Measurements from ENCODE around the gene XPOT. TPM values are rescaled to one million over a fixed set of nuclear protein-coding genes. Genes with fewer than 3 reads are reported as not detected.
A peak's percentile ranks its signal among the peaks of the same experiment; 100 is the strongest.
"Not testable (repeated sequence)": the region's sequence is repeated elsewhere in the genome, so short reads cannot be mapped to it uniquely, and the experiment has no call there.

XPOT gene, protein sequence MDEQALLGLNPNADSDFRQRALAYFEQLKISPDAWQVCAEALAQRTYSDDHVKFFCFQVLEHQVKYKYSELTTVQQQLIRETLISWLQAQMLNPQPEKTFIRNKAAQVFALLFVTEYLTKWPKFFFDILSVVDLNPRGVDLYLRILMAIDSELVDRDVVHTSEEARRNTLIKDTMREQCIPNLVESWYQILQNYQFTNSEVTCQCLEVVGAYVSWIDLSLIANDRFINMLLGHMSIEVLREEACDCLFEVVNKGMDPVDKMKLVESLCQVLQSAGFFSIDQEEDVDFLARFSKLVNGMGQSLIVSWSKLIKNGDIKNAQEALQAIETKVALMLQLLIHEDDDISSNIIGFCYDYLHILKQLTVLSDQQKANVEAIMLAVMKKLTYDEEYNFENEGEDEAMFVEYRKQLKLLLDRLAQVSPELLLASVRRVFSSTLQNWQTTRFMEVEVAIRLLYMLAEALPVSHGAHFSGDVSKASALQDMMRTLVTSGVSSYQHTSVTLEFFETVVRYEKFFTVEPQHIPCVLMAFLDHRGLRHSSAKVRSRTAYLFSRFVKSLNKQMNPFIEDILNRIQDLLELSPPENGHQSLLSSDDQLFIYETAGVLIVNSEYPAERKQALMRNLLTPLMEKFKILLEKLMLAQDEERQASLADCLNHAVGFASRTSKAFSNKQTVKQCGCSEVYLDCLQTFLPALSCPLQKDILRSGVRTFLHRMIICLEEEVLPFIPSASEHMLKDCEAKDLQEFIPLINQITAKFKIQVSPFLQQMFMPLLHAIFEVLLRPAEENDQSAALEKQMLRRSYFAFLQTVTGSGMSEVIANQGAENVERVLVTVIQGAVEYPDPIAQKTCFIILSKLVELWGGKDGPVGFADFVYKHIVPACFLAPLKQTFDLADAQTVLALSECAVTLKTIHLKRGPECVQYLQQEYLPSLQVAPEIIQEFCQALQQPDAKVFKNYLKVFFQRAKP
- 50.5 and 69.4 TPM in 2 replicates for total RNA-seq (2014; rRNA removed; shearing (Covaris generic))

DNA sequence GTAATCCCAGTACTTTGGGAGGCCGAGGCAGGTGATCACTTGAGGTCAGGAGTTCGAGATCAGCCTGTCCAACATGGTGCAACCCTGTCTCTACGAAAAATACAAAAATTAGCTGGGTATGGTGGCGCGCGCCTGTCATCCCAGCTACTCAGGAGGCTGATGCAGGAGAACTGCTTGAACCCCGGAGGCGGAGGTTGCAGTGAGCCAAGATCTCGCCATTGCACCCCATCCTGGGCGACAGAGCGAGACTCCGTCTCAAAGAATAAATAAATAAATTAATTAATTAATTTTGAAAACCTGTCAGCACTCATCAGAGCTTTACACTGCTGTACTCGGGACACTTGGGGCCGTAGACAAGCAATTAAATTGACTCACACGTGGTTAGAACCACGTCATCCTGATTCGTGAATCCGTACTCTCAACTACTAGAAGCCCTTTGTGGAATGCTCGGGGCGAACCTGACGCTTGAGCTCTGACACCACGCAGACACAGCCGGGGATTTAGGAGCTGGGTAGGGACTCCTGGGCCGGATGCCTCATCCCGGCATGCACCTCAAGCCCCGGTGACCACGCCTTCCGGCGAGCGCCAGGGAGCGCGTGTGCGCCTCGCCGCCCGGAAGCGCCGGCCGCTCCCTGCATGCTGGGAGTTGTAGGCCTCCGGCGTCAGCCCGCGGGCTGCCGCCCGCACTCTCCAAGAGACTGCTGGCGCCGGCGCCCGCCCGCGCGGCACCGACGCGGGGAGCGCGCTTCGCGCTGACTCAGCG is at the start of gene XPOT:
Gene XPOT (plus strand): TSS at position 686 of the 763 bp plus-strand sequence. CDS start 5,644 bp downstream, outside the sequence.
- DNase-seq (ENCODE audit: low spot score): peak; percentile 95
- in situ Hi-C loops (cut with HindIII; ENCODE audit: low sequenced_read_pairs): no loop called here

DNA sequence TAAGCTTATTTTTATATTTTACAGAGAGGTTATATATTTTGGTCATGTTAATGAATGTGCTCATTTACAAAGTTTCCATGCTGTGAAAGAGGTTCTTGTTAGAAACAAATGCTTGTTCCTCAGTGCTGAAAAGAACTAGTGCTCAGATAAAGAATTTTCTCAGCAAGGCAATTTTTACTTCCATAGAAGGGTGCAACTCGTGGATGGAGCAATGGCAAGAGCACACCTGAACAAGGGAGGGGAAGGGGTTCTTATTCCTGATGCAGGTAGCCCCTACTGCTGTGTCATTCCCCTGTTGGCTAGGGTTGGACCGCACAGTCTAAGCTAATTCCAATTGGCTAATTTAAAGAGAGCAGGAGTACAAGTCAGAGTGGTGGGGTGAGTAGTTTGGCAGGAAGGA is 48.0 kb upstream of the XPOT start:
- in situ Hi-C loops (cut with HindIII; ENCODE audit: low sequenced_read_pairs); DNase-seq (ENCODE audit: low spot score): not testable (repeated sequence)

DNA sequence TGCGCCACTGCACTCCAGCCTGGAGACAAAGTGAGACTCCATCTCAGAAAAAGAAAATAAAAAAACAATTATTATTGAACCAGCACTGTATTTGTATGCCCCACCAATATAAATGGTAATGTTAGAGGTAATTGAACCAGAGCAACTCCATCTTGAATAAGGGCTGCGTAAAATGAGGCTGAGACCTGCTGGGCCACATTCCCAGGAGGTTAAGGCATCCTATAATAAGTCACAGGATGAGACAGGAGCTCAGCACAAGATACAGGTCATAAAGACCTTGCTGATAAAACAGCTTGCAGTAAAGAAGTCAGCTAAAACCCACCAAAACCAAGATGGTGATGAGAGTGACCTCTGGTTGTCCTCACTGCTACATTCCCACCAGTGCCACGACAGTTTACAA is 43.0 kb upstream of the XPOT start:
- DNase-seq (ENCODE audit: low spot score); in situ Hi-C loops (cut with HindIII; ENCODE audit: low sequenced_read_pairs): not testable (repeated sequence)

DNA sequence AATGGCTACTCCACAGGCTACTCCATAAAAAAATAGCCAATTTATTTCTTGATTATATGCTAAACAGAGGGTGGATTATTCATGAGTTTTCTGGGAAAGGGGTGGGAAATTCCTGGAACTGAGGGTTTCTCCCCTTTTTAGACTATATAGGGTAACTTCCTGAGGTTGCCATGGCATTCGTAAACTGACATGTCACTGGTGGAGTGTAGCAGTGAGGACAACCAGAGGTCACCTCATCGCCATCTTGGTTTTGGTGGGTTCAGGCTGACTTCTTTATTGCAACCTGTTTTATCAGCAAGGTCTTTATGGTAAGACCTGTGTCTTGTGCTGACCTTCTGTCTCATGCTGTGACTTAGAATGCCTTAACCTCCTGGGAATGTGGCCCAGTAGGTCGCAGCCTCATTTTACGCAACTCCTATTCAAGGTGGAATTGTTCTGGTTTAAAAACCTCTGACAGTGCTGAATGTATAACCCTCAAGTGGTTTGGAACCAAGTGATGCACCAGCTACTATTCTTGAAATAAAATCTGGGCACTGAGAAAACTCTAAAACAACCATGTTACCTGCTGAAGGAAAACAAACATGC is 41.4 kb upstream of the XPOT start:
- in situ Hi-C loops (cut with HindIII; ENCODE audit: low sequenced_read_pairs): no loop called here
- no peak for DNase-seq (ENCODE audit: low spot score)

DNA sequence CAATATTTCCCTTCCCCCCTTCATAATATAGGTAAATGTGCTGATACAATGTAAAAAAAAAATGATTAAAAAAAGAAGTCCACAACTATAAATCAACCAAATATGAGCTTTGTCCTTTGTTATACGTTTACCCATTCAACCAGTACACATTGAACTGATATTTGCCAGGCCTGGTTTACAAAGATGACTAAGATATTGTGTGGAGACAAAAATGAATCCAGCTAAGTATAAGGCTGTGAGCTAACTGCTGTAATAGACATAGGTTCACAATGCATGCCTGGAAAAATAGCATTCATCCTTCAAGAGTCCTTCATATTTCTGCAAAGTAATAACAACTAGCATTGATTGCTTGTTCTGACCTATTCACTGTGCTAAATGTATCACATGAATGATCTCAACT is 20.5 kb upstream of the XPOT start:
- no peak for DNase-seq (ENCODE audit: low spot score)

DNA sequence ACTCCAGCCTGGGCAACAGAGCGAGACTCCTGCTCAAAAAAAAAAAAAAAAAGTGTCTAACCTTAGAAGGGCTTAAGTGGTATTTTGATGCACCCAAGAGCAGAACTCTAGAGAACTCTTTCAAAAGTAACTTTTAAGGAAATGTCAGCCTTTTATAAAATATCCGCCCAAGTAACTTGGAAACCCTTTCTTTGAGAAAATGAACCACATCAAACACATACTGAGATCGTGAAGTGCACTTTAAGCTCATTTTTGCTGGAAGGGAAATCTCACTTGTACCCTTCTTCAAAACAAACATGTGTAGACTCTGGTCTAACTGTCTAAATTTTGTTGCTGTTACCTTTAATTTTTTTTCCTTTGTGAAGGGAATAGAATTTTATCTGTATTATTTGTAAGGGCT is 19.2 kb upstream of the XPOT start:
- in situ Hi-C loops (cut with HindIII; ENCODE audit: low sequenced_read_pairs): no loop called here
- DNase-seq (ENCODE audit: low spot score): no peak

More for the DNA sequence above, 20.5 kb upstream of the XPOT start:
- in situ Hi-C loops (cut with HindIII; ENCODE audit: low sequenced_read_pairs): no loop called here

DNA sequence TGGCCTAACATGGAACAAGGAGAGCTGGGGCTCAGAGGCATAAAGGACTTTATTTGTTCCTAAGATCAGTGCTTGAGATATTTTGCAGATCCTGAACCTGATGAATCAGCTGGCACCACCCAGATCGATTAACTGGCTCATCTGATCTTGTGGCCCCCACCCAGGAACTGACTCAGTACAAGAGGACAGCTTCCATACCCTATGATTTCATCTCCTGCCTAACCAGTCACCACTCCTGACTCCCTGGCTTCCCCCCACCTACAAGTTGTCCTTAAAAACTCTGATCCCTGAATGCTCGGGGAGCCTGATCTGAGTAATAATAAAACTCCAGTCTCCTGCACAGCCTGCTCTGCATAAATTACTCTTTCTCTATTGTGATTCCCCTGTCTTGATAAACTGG is 18.7 kb upstream of the XPOT start:
- no peak for DNase-seq (ENCODE audit: low spot score)
- in situ Hi-C loops (cut with HindIII; ENCODE audit: low sequenced_read_pairs): no loop called here

DNA sequence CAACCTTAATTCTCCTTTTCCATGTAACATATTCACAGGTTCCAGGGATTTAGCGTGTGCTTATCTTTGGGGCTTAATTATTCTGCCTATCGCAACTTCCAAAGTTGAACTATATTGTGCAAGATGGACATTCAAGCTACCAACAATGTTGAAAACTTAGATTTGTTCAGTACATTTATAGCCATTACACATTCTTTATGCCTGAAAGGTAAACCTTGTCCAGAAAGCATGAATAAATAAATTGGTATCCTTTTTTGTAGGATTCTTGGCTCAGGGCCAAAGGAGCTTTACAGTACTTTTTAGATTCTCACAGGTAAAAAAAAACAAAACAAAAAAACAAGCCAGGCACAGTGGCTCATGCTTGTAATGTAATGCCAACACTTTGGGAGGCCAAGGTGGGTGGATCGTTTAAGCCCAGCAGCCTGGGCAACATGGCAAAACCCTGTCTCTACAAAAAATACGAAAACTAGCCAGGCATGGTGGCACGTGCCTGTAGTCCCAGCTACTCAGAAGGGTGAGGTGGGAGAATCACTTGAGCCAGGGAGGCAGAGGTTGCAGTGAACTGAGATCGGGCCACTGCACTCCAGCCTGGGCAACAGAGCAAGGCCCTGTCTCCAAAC is 16.9 kb upstream of the XPOT start:
- no peak for DNase-seq (ENCODE audit: low spot score)
- in situ Hi-C loops (cut with HindIII; ENCODE audit: low sequenced_read_pairs): no loop called here

DNA sequence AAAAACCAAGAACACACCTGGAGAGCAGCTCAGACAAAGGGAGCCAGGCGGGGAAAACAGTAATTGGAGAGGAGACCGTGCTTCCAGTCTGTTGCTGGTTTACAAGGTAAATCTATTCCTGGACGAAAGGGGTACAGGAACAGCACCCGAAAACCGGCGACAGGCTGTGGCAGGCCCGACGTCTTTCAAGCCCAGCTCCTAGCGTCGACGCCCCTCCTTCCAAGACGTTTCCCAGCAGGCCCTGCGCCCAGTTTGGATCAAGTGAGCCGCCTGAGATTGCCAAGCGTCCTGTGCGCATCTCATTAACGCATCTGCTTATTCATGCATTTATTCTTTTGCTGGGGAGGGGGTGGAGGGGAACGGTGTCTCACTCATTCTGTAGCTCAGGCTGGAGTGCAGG is 15.0 kb upstream of the XPOT start:
- in situ Hi-C loops (cut with HindIII; ENCODE audit: low sequenced_read_pairs): no loop called here
- DNase-seq (ENCODE audit: low spot score): no peak

DNA sequence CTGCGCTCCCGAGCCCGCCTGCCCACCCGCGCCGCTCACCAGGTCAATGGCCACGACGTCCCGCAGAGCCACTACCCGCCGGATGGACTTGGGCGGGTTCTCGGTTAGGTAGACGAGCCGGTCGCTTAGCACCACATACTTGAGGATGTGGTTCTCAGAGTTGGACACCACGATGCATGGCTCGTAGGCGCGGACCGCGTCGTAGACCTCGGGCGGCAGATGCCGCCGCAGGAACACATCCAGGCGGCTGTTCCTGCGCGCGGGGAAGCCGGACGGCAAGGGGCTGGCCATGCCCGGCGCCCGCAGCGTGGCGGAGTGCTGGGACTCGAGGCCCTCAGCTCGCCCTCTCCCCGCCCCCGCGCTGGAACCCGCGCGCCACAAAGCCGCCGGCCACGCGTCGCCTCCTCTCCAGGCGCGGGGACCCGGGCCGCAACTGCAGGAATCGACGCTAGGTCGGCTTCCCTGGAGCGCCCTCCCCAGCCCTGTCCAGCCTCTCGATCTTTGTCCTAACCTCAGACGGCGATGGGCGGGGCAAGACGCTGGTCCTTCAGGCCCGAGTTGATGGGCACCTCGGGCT is 13.8 kb upstream of the XPOT start, which contains the start of gene C12orf56:
Gene C12orf56 (minus strand): TSS at position 484 of the 577 bp plus-strand sequence. CDS start 193 bp downstream, at position 291.
- in situ Hi-C loops (cut with HindIII; ENCODE audit: low sequenced_read_pairs): no loop called here

DNA sequence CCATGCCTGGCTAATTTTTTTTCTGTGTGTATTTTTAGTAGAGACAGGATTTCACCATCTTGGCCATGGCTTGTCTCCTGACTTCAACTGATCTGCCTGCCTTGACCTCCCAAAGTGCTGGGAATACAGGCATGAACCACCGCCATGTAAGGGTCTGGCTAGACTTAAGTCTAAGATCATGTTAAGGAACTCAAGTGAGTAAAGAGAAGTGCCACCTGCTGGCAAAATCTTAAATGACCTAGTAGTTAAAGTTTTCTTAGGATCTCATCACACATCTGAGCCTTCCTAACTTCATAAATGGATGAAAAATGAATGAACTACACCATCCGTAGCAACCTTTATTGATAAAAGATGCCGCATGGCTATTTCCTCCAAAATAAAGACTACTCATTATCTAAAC is 12.0 kb upstream of the XPOT start:
- peak; percentile 9 for DNase-seq (ENCODE audit: low spot score)
- in situ Hi-C loops (cut with HindIII; ENCODE audit: low sequenced_read_pairs): no loop called here

More for the DNA sequence above, 13.8 kb upstream of the XPOT start, which contains the start of gene C12orf56:
- no peak for DNase-seq (ENCODE audit: low spot score)

DNA sequence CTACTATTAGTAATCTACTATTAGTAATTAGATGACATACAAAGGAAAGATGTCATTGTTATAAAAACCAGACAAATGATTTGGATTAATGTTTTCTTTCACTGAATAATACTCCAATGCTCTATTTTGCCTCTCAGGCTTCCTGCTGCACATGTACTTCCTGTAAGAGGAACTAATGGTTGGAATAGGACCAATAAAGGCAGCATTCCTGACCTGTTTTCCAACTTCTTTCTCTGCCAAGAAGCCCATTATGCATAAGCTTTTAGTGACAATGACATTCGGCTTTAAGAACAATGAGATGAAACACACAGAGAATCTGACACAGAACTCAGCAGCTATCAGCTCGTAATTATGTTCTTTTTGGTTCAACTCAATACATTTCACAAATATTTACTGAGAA is 8.5 kb upstream of the XPOT start:
- in situ Hi-C loops (cut with HindIII; ENCODE audit: low sequenced_read_pairs): no loop called here

DNA sequence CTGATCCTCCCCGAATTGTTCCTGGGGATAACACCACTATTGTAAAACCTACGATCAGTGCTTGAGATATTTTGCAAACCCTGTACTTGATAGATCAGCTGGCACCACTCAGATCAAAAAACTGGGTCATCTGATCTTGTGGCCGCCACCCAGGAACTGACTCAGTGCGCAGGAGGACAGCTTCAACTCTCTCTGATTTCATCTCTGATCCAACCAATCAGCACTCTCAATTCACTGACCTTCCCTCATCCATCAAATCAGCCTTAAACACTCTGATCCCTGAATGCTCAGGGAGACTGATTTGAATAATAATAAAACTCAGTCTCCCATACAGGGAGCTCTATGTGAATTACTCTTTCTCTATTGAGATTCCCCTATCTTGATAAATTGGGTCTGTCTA is 4.2 kb upstream of the XPOT start:
- DNase-seq (ENCODE audit: low spot score): no peak
- in situ Hi-C loops (cut with HindIII; ENCODE audit: low sequenced_read_pairs): no loop called here

More for the DNA sequence above, 8.5 kb upstream of the XPOT start:
- no peak for DNase-seq (ENCODE audit: low spot score)

DNA sequence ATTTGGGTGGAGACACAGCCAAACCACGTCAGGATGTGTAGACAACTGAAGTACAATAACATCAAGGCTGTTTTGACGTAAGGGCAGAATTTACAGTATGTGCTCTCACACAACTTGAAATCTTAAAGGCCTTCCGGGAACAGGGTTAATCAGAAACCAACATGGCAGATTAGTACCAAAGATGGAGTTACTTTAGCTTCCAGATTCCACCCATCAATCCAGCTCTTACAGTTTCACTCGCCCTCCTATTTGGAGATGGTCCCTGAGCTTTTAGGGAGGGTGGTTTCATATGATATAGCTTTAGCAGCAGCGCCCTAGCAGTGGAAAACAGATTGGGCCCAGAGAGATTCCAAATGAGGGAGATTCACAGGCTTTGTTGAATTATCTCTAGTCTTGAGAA is 2.0 kb upstream of the XPOT start:
- in situ Hi-C loops (cut with HindIII; ENCODE audit: low sequenced_read_pairs): no loop called here
- no peak for DNase-seq (ENCODE audit: low spot score)

DNA sequence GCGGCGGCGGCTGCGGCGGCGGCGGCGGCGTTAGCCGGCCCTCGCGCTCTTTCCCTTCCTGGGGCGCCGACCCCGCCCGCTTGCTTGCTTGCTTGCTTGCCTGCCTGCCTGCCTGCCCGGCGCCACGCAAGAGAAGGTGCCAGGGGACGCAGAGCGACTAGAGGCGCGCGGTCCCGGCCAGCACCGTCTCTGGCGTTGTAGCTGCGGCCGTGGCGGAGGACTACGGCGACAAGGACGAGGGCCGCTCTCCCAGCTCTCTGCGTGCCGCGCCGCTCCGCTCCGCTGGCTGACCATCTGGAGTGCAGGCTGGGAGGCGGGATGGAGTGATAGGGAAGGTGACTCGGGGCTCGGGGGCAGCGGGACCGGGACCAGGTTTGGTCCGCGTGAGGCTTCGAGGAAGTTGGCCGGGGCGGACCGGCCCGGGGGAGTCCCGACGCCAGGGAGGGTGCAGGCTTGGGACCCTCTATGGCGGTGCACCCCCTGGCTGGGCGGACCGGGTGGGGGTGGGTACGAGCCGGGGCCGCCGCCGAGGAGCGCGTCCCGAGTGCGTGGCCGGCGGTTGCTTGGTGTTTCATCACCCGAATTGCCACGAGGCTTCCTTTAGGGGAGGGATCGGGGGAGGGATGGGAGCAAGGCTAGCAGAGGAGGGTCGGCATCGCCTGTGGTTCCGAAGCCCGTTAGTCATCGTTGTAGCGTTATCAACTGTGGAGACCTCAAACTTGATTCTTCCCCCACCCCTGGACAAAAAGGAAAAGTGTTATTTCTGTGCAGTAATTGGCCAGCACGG is 471 bp downstream of the XPOT start:
- DNase-seq (ENCODE audit: low spot score): peak; percentile 40
- in situ Hi-C loops (cut with HindIII; ENCODE audit: low sequenced_read_pairs): no loop called here

DNA sequence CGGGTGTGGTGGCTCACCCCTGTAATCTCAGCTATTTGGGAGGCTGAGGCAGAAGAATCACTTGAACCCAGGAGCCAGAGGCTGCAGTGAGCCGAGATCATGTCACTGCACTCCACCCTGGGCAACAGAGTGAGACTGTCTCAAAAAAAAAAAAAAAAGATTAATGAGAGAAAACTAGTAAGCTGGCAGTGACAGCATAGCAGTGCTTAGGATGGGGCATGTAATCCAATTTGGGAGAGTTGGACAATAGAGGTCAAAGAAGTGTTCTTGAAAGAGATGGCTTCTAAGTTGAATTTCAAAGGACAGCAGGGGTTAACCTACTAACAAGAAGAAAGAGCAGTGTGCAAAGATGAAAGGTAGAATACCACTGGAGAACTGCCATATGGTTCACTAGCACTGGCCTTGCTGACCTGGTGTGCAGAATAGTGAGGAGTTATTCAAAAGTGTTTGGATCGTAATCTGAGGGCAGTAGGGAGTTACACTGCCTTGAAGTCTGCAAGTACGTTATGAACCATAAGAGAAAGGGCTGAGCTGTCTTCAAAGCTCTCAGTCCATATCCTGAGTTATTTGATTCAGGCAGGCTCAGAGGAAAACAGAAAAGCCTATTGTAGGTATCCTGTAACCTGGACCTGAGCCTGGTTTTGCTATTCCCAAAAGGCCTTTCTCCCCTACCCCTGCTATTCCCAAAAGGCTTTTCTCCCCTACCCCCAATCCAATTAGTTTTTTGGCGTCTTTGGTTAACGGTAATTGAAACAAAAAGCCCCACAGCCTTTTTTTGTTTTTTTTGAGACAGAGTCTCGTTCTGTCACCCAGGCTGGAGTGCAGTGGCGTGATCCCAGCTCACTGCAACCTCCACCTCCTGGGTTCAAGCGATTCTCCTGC is 3.4 kb downstream of the XPOT start:
- DNase-seq (ENCODE audit: low spot score): peak; percentile 5
- in situ Hi-C loops (cut with HindIII; ENCODE audit: low sequenced_read_pairs): no loop called here

Data from G401 (cell line).